Measurements from ENCODE around the gene STH.

The STH gene

GRCh38 chr17:45993962-45994627, 5.0 kb upstream of the STH start:
- in situ Hi-C loops (cut with MboI; ENCODE audit: low sequenced_read_pairs, unreplicated experiment), result no loop called here
- DNase-seq (ENCODE audit: low spot score), result no peak
- TF ChIP-seq, protein P1, sequence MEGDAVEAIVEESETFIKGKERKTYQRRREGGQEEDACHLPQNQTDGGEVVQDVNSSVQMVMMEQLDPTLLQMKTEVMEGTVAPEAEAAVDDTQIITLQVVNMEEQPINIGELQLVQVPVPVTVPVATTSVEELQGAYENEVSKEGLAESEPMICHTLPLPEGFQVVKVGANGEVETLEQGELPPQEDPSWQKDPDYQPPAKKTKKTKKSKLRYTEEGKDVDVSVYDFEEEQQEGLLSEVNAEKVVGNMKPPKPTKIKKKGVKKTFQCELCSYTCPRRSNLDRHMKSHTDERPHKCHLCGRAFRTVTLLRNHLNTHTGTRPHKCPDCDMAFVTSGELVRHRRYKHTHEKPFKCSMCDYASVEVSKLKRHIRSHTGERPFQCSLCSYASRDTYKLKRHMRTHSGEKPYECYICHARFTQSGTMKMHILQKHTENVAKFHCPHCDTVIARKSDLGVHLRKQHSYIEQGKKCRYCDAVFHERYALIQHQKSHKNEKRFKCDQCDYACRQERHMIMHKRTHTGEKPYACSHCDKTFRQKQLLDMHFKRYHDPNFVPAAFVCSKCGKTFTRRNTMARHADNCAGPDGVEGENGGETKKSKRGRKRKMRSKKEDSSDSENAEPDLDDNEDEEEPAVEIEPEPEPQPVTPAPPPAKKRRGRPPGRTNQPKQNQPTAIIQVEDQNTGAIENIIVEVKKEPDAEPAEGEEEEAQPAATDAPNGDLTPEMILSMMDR (IDR thresholded peaks at IDR 0.05; ENCODE audit: borderline replicate concordance, control extremely low read depth, extremely low read depth, insufficient read depth, missing control alignments), result no peak

DNA sequence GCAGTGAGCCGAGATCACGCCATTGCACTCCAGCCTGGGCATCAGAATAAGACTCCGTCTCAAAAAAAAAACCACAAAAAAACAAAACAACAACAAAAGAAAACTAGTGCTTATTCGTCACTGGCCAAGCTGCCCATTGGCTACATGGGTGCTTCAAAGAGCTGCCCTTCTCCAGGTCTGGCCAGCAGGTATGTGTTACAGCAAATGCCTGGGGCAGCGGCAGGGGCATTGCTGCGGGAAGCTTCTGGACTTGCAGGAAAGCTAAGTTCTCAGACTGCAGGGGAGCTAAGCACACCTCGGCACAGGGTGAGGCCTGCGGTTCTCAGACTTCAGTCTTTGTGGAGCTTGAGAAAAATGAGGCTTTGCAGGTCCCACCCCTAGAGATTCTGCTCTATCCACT, 4.1 kb upstream of the STH start:
- no peak for DNase-seq (ENCODE audit: low spot score)
- TF ChIP-seq, protein P1 (IDR thresholded peaks at IDR 0.05; ENCODE audit: borderline replicate concordance, control extremely low read depth, extremely low read depth, insufficient read depth, missing control alignments), result no peak
- in situ Hi-C loops (cut with MboI; ENCODE audit: low sequenced_read_pairs, unreplicated experiment), result no loop called here

- no peak for DNase-seq (ENCODE audit: low spot score)
- TF ChIP-seq, protein P1 (IDR thresholded peaks at IDR 0.05; ENCODE audit: borderline replicate concordance, control extremely low read depth, extremely low read depth, insufficient read depth, missing control alignments), result no peak
- in situ Hi-C loops (cut with MboI; ENCODE audit: low sequenced_read_pairs, unreplicated experiment), result no loop called here
Measured at GRCh38 chr17:45995627-45996270, 3.3 kb upstream of the STH start.

DNA sequence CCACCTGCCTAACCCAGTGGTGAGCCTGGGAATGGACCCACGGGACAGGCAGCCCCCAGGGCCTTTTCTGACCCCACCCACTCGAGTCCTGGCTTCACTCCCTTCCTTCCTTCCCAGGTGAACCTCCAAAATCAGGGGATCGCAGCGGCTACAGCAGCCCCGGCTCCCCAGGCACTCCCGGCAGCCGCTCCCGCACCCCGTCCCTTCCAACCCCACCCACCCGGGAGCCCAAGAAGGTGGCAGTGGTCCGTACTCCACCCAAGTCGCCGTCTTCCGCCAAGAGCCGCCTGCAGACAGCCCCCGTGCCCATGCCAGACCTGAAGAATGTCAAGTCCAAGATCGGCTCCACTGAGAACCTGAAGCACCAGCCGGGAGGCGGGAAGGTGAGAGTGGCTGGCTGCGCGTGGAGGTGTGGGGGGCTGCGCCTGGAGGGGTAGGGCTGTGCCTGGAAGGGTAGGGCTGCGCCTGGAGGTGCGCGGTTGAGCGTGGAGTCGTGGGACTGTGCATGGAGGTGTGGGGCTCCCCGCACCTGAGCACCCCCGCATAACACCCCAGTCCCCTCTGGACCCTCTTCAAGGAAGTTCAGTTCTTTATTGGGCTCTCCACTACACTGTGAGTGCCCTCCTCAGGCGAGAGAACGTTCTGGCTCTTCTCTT, 2.6 kb upstream of the STH start:
- no peak for DNase-seq (ENCODE audit: low spot score)
- in situ Hi-C loops (cut with MboI; ENCODE audit: low sequenced_read_pairs, unreplicated experiment), result no loop called here
- TF ChIP-seq, protein P1 (IDR thresholded peaks at IDR 0.05; ENCODE audit: borderline replicate concordance, control extremely low read depth, extremely low read depth, insufficient read depth, missing control alignments), result no peak

DNA sequence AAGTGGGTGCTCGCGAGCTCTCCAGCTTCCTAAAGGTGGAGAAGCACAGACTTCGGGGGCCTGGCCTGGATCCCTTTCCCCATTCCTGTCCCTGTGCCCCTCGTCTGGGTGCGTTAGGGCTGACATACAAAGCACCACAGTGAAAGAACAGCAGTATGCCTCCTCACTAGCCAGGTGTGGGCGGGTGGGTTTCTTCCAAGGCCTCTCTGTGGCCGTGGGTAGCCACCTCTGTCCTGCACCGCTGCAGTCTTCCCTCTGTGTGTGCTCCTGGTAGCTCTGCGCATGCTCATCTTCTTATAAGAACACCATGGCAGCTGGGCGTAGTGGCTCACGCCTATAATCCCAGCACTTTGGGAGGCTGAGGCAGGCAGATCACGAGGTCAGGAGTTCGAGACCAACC, 1.9 kb upstream of the STH start:
- TF ChIP-seq, protein P1 (IDR thresholded peaks at IDR 0.05; ENCODE audit: borderline replicate concordance, control extremely low read depth, extremely low read depth, insufficient read depth, missing control alignments), result no peak
- in situ Hi-C loops (cut with MboI; ENCODE audit: low sequenced_read_pairs, unreplicated experiment), result no loop called here
- DNase-seq (ENCODE audit: low spot score), result no peak

DNA sequence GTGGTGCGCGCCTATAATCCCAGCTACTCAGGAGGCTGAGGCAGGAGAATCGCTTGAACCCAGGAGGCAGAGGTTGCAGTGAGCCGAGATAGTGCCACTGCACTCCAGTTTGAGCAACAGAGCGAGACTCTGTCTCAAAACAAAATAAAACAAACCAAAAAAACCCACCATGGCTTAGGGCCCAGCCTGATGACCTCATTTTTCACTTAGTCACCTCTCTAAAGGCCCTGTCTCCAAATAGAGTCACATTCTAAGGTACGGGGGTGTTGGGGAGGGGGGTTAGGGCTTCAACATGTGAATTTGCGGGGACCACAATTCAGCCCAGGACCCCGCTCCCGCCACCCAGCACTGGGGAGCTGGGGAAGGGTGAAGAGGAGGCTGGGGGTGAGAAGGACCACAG, 1.4 kb upstream of the STH start:
- DNase-seq (ENCODE audit: low spot score), result no peak
- TF ChIP-seq, protein P1 (IDR thresholded peaks at IDR 0.05; ENCODE audit: borderline replicate concordance, control extremely low read depth, extremely low read depth, insufficient read depth, missing control alignments), result no peak
- in situ Hi-C loops (cut with MboI; ENCODE audit: low sequenced_read_pairs, unreplicated experiment), result no loop called here

All from GM13976 (cell line).